Sciatic nerve (tissue), 1 donor: ENCODE data around the gene KCNK15. TPM values are rescaled to one million over a fixed set of nuclear protein-coding genes. Genes with fewer than 3 reads are reported as not detected.

Experiments
- total RNA-seq: library from RNA; stranded (reverse); fragmentation: NEBNext Ultra II Directional; extraction: Animal tissue kit (Norgen Biotek cat#: 25700); gene quantifications from one replicate; pipeline ENCODE4 v1.2.1, GENCODE V29; 2021
- donor health status: DM: no; HTN: no; CAD: no.

The KCNK15 gene
- total RNA-seq, 1 donor from 2014 or later: 3.2 TPM

Other genes starting within 250 kb of the KCNK15 start
- gene SERINC3, start 223.8 kb upstream of the KCNK15 start, total RNA-seq: 114 TPM
- 38.2 TPM for gene PKIG, start 163.3 kb upstream of the KCNK15 start, total RNA-seq
- gene ADA, start 94.2 kb upstream of the KCNK15 start, total RNA-seq: 7.7 TPM
- 147 TPM for gene CCN5, start 30.5 kb upstream of the KCNK15 start, total RNA-seq
- gene RIMS4, start 64.7 kb downstream of the KCNK15 start, total RNA-seq: 8.0 TPM
- 126 TPM for gene YWHAB, start 139.8 kb downstream of the KCNK15 start, total RNA-seq
- 15.6 TPM for gene PABPC1L, start 164.2 kb downstream of the KCNK15 start, total RNA-seq
- 19.3 TPM for gene TOMM34, start 214.5 kb downstream of the KCNK15 start, total RNA-seq
- 43.8 TPM for gene STK4, start 220.6 kb downstream of the KCNK15 start, total RNA-seq